H1 (cell line): Measurements from ENCODE around the gene FAM228B. TPM values are rescaled to one million over a fixed set of nuclear protein-coding genes. Genes with fewer than 3 reads are reported as not detected.

ENCODE experiments used
- ATF2 ChIP-seq: IDR thresholded peaks from 2 replicates; pipeline ENCODE4 v1.6.1; 2012; ENCODE audit warnings: low read length, inconsistent platforms
- CHD7 ChIP-seq: fragments of 300-600 bp; sonication (generic); IDR thresholded peaks from 2 replicates; pipeline ENCODE4 v1.7.1; 2012; ENCODE audit warnings: low read length, moderate library complexity, mild to moderate bottlenecking, inconsistent platforms; ENCODE audit not compliant: insufficient replicate concordance
- HDAC2 ChIP-seq, 2 experiments: fragments of 300-600 bp in 1 of 2; sonication (generic) in 1 of 2; IDR thresholded peaks; 2 replicates each; pipeline ENCODE4 v1.6.1; 2011 to 2012; ENCODE audit warnings: low read depth in 2 of 2, low read length in 2 of 2, mild to moderate bottlenecking in 2 of 2, moderate library complexity in 2 of 2, borderline replicate concordance in 1 of 2, inconsistent platforms in 1 of 2
- PHF8 ChIP-seq: fragments of 200-600 bp; sonication (generic); conservative IDR thresholded peaks from 2 replicates; pipeline ENCODE4 v1.7.1; 2012; ENCODE audit warnings: low read depth, mild to moderate bottlenecking, inconsistent platforms, low read length, moderate library complexity
- SAP30 ChIP-seq: fragments of 300-600 bp; sonication (generic); IDR thresholded peaks from 2 replicates; pipeline ENCODE4 v1.7.1; 2012; ENCODE audit warnings: low read length, moderate library complexity, mild to moderate bottlenecking, inconsistent platforms; ENCODE audit not compliant: insufficient read depth, insufficient replicate concordance
- polyA plus RNA-seq, 7 experiments: library from polyadenylated mRNA; depleted of rRNA in 3 of 7; stranded (reverse) in 5 of 7; unstranded in 2 of 7; fragments of >200 nt in 5 of 7; fragments of 200-250 nt in 2 of 7; gene quantifications; 1 replicate in 5 of 7; 2 replicates in 1 of 7; 4 replicates in 1 of 7; pipeline versions ENCODE4 v1.2.1 to v1.2.3, GENCODE V29; 2011 to 2013; ENCODE audit warnings: missing spikeins in 2 of 7, mixed read lengths in 2 of 7
- total RNA-seq: library from RNA; stranded (reverse); fragmentation: NEBNext Ultra II Directional; extraction: Animal tissue kit (Norgen Biotek cat#: 25700); gene quantifications from 2 replicates; pipeline ENCODE4 v1.2.1, GENCODE V29; 2021

FAM228B gene
- total and polyA plus RNA-seq, 2 of the 8 experiments (the other 6 are each of a cell fraction or from before 2014, with no cell fraction given): 1.4 to 3.2 TPM

DNA sequence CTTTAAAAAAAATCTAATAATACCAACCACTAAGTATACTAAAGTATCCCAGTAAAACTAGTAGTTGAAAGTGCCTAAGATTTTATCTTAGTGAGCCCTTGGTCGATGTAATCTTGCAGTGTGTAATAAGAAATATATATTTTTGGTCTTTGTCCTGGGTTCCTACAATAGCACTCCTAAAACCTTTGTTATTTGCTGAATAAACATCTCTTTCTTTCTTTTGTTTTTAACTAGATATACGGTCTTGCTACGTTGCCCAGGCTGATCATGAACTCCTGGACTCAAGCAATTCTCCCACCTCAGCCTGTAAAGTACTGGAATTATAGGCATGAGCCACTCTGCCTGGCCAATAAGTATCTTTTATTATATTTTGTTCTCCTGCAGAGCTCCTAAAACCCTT, 36.2 kb upstream of the FAM228B start (continued):
- TF ChIP-seq CHD7 (no peak), PHF8 (no peak), SAP30 (no peak), HDAC2 (IDR thresholded peaks at IDR 0.05; ENCODE audit: borderline replicate concordance in 1 of 2, low read depth in 2 of 2, low read length in 2 of 2) (no peak), ATF2 (no peak)
